HCT116 (cell line): Measurements from ENCODE around the gene PTGES2. TPM values are rescaled to one million over a fixed set of nuclear protein-coding genes. Genes with fewer than 3 reads are reported as not detected.

Experiments
- ATAC-seq: fragments of 200-7000 bp; cut with Tn5 transposase; 2 replicates; pipeline ENCODE4 v1.9.1; 2020; ENCODE audit warnings: mild to moderate bottlenecking, moderate library complexity
- BruUV-seq: library from RNA; stranded (reverse); fragments of 400-500 nt; replicated peaks from 2 replicates; lab custom pipeline; 2021; lab: Mats Ljungman, UMichigan
- CTCF ChIA-PET: fragments of 300-600 bp; sonication (Branson Sonifier 250); formaldehyde crosslinking; loops from one replicate; lab custom pipeline; 2021; ENCODE audit warnings: antibody characterized with exemption; lab: Charles Lee
- POLR2A ChIA-PET: fragments of 300-600, 350-600 bp; sonication (Branson Sonifier 250); formaldehyde crosslinking; loops from one replicate; lab custom pipeline; 2021; ENCODE audit warnings: antibody characterized with exemption; lab: Charles Lee
- RAD21 ChIA-PET, 2 experiments: fragments of 300-600 bp; sonication (Branson Sonifier 250); formaldehyde crosslinking; loops; one replicate each; lab custom pipeline; 2023; ENCODE audit warnings: low total read pairs in 2 of 2; ENCODE audit not compliant: uncharacterized antibody in 2 of 2, unreplicated experiment in 2 of 2, low non-redundant PET in 1 of 2; lab: Charles Lee
- DNase-seq: peaks from one replicate; pipeline ENCODE4 v3.0.0-alpha.2; 2010; ENCODE audit warnings: low read depth, low spot score
- H2AFZ ChIP-seq: fragments of 200-600 bp; shearing (Covaris generic), sonication (generic); 2 replicates; pipeline ENCODE4 v1.6.1; 2017; ENCODE audit warnings: low read depth, mixed run types, mixed read lengths, antibody characterized with exemption, low read length; ENCODE audit not compliant: poor library complexity, severe bottlenecking
- H3K27ac ChIP-seq: 2 replicates; pipeline ENCODE4 v1.5.1; 2012; ENCODE audit warnings: low read depth, low read length
- H3K27me3 ChIP-seq: fragments of 200-600 bp; sonication (generic); 2 replicates; pipeline ENCODE4 v1.6.1; 2016; ENCODE audit warnings: mixed run types, low read length, mixed read lengths; ENCODE audit not compliant: insufficient read depth
- H3K36me3 ChIP-seq, 2 experiments: fragments of 200-500 bp in 1 of 2; fragments of 200-600 bp in 1 of 2; sonication (Bioruptor generic) in 1 of 2; sonication (generic) in 1 of 2; 2 replicates each; pipeline versions ENCODE4 v1.5.1 to v1.6.1; 2014 to 2016; ENCODE audit warnings: low read length in 2 of 2, inconsistent platforms in 1 of 2, mixed read lengths in 1 of 2, mixed run types in 1 of 2; ENCODE audit not compliant: insufficient read depth in 2 of 2, control insufficient read depth in 1 of 2
- H3K4me1 ChIP-seq, 2 experiments: fragments of 200-600 bp in 1 of 2; sonication (generic) in 1 of 2; 2 replicates each; pipeline versions ENCODE4 v1.5.1 to v1.6.1; 2012 to 2017; ENCODE audit warnings: low read length in 2 of 2, inconsistent platforms in 1 of 2, mild to moderate bottlenecking in 1 of 2, mixed read lengths in 1 of 2, mixed run types in 1 of 2, moderate library complexity in 1 of 2; ENCODE audit not compliant: insufficient read depth in 2 of 2, control insufficient read depth in 1 of 2
- H3K4me2 ChIP-seq: fragments of 200-600 bp; sonication (generic); 2 replicates; pipeline ENCODE4 v1.6.1; 2017; ENCODE audit warnings: mixed run types, low read length, mixed read lengths
- H3K4me3 ChIP-seq, 2 experiments: fragments of 200-600 bp in 1 of 2; sonication (generic) in 1 of 2; replicated peaks in 1 of 2; 2 replicates each; pipeline ENCODE4 v1.5.1; 2011 to 2016; ENCODE audit warnings: low read length in 2 of 2, control low read depth in 1 of 2, low read depth in 1 of 2, mild to moderate bottlenecking in 1 of 2, mixed read lengths in 1 of 2, mixed run types in 1 of 2
- H3K79me2 ChIP-seq: fragments of 200-600 bp; sonication (generic); 2 replicates; pipeline ENCODE4 v1.6.1; 2017; ENCODE audit warnings: mild to moderate bottlenecking, mixed run types, low read length, moderate library complexity, mixed read lengths; ENCODE audit not compliant: insufficient read depth
- H3K9ac ChIP-seq: fragments of 200-600 bp; sonication (generic); 2 replicates; pipeline ENCODE4 v1.6.1; 2016; ENCODE audit warnings: low read length, mixed read lengths
- H3K9me2 ChIP-seq: fragments of 200-600 bp; sonication (generic), shearing (Covaris generic); 2 replicates; pipeline ENCODE4 v1.6.1; 2017; ENCODE audit warnings: mixed run types, mild to moderate bottlenecking, moderate library complexity; ENCODE audit not compliant: insufficient read depth
- H3K9me3 ChIP-seq, 2 experiments: fragments of 200-500 bp in 1 of 2; fragments of 200-600 bp in 1 of 2; sonication (Bioruptor generic) in 1 of 2; sonication (generic) in 1 of 2; 2 replicates each; pipeline ENCODE4 v1.6.1; 2014 to 2017; ENCODE audit warnings: low read length in 2 of 2, mixed read lengths in 2 of 2, inconsistent platforms in 1 of 2, low read depth in 1 of 2, mild to moderate bottlenecking in 1 of 2, mixed run types in 1 of 2, moderate library complexity in 1 of 2; ENCODE audit not compliant: control insufficient read depth in 1 of 2, insufficient read depth in 1 of 2
- H4K20me1 ChIP-seq: fragments of 200-600 bp; sonication (generic), shearing (Covaris generic); 2 replicates; pipeline ENCODE4 v1.6.1; 2017; ENCODE audit warnings: mixed run types, mild to moderate bottlenecking, moderate library complexity; ENCODE audit not compliant: insufficient read depth
- CBX3 ChIP-seq: IDR thresholded peaks from 2 replicates; pipeline ENCODE4 v1.6.1; 2012; ENCODE audit warnings: low read depth
- EGR1 ChIP-seq: IDR thresholded peaks from 2 replicates; pipeline ENCODE4 v1.6.1; 2012; ENCODE audit warnings: low read depth
- EZH2 ChIP-seq: fragments of 200-600 bp; sonication (generic); IDR thresholded peaks from 2 replicates; pipeline ENCODE4 v1.6.1; 2017; ENCODE audit warnings: antibody characterized with exemption, mixed run types
- EZH2phosphoT487 ChIP-seq: fragments of 200-600 bp; IDR thresholded peaks from 2 replicates; pipeline ENCODE4 v1.6.1; 2018; ENCODE audit warnings: antibody characterized with exemption, borderline replicate concordance
- JUND ChIP-seq: IDR thresholded peaks from 2 replicates; pipeline ENCODE4 v1.6.1; 2012
- MAX ChIP-seq: IDR thresholded peaks from 2 replicates; pipeline ENCODE4 v1.6.1; 2012
- RAD21 ChIP-seq: IDR thresholded peaks from 2 replicates; pipeline ENCODE4 v1.6.1; 2012; ENCODE audit warnings: low read depth, mild to moderate bottlenecking
- SIN3A ChIP-seq: IDR thresholded peaks from 2 replicates; pipeline ENCODE4 v1.6.1; 2012; ENCODE audit warnings: low read depth
- SRF ChIP-seq: IDR thresholded peaks from 2 replicates; pipeline ENCODE4 v1.6.1; 2012; ENCODE audit warnings: low read depth
- TCF7L2 ChIP-seq: IDR thresholded peaks from 2 replicates; pipeline ENCODE4 v1.7.0; 2011; ENCODE audit warnings: borderline replicate concordance, inconsistent platforms; ENCODE audit not compliant: insufficient read depth, insufficient read length; ENCODE audit errors: extremely low read depth
- ZFX ChIP-seq: fragments of 450-650 bp; IDR thresholded peaks from 2 replicates; pipeline ENCODE4 v1.6.1; 2017
- ZNF274 ChIP-seq: fragments of 200-500 bp; sonication (Bioruptor generic); IDR thresholded peaks from 2 replicates; pipeline ENCODE4 v1.6.1; 2014; ENCODE audit warnings: mild to moderate bottlenecking, low read depth, low read length, inconsistent platforms
- intact Hi-C: fragments of 100-400 bp; cut with micrococcal nuclease; formaldehyde crosslinking; loops from 2 replicates; pipeline ENCODE4 v1.10.0; 2022
- total RNA-seq: library from RNA; stranded (reverse); gene quantifications from one replicate; pipeline ENCODE4 v1.2.1, GENCODE V29; 2021; ENCODE audit not compliant: unreplicated experiment
- TF ChIP-seq, protein P1 (sequence below), 3 experiments: fragments of 200-600 bp in 1 of 3; sonication (generic) in 1 of 3; IDR thresholded peaks in 2 of 3; conservative IDR thresholded peaks in 1 of 3; 2 replicates each; pipeline ENCODE4 v1.5.1; 2012 to 2017; ENCODE audit warnings: low read depth in 2 of 3, low read length in 2 of 3, antibody characterized with exemption in 1 of 3, borderline replicate concordance in 1 of 3, control low read depth in 1 of 3, mild to moderate bottlenecking in 1 of 3, mixed read lengths in 1 of 3, mixed run types in 1 of 3, moderate library complexity in 1 of 3; ENCODE audit not compliant: insufficient read depth in 1 of 3
- TF ChIP-seq, protein P2 (sequence below): IDR thresholded peaks from 2 replicates; pipeline ENCODE4 v1.6.1; 2011; ENCODE audit warnings: mild to moderate bottlenecking, low read length, moderate library complexity; ENCODE audit not compliant: insufficient replicate concordance; ENCODE audit errors: extremely low read depth

PTGES2 gene
- total RNA-seq, 1 experiment from 2014 or later, result 148 TPM

- no TSS peak for BruUV-seq
Measured at GRCh38 chr9:128094950-128095544, 32.5 kb downstream of the PTGES2 start.

More at GRCh38 chr9:128094950-128095544, 32.5 kb downstream of the PTGES2 start:
- H3K9me2 ChIP-seq, result no peaks in the 10 kb centered on the region
- peaks cover 32 to 63% of the 10 kb centered on the region in 2 experiments for H3K4me1 ChIP-seq
- H3K9me3 ChIP-seq, result no peaks in the 10 kb centered on the region
- H3K27me3 ChIP-seq, result no peaks in the 10 kb centered on the region
- ATAC-seq (no peak), DNase-seq (no peak)
- H2AFZ ChIP-seq, result no peak overlapping the region
- intact Hi-C loops, result no loop called here
- H3K9ac ChIP-seq, result peak overlapping the region; percentile 36
- H3K4me2 ChIP-seq, result peak overlapping the region; percentile 57
- H3K4me3 ChIP-seq, result no peak overlapping the region
- peaks cover 78% of the 10 kb centered on the region for H3K79me2 ChIP-seq
- RAD21 ChIA-PET, result no interaction called here
- no peaks in the 10 kb centered on the region for H3K36me3 ChIP-seq
- H3K27ac ChIP-seq, result peak overlapping the region; percentile 31; the same call in 1 of the 2 replicates
- TF ChIP-seq ZNF274 (no peak), JUND (no peak), TCF7L2 (no peak), CBX3 (no peak), EGR1 (no peak), SIN3A (no peak), EZH2phosphoT487 (no peak), EZH2 (no peak), MAX (no peak), SRF (no peak), ZFX (no peak), RAD21 (no peak)
- TF ChIP-seq, protein P1, sequence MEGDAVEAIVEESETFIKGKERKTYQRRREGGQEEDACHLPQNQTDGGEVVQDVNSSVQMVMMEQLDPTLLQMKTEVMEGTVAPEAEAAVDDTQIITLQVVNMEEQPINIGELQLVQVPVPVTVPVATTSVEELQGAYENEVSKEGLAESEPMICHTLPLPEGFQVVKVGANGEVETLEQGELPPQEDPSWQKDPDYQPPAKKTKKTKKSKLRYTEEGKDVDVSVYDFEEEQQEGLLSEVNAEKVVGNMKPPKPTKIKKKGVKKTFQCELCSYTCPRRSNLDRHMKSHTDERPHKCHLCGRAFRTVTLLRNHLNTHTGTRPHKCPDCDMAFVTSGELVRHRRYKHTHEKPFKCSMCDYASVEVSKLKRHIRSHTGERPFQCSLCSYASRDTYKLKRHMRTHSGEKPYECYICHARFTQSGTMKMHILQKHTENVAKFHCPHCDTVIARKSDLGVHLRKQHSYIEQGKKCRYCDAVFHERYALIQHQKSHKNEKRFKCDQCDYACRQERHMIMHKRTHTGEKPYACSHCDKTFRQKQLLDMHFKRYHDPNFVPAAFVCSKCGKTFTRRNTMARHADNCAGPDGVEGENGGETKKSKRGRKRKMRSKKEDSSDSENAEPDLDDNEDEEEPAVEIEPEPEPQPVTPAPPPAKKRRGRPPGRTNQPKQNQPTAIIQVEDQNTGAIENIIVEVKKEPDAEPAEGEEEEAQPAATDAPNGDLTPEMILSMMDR (IDR thresholded peaks at IDR 0.05 in 2 of 3, conservative IDR thresholded peaks at IDR 0.05 in 1 of 3; ENCODE audit: borderline replicate concordance in 1 of 3, insufficient read depth in 1 of 3, low read depth in 2 of 3, low read length in 2 of 3), result no peak
- TF ChIP-seq, protein P2, sequence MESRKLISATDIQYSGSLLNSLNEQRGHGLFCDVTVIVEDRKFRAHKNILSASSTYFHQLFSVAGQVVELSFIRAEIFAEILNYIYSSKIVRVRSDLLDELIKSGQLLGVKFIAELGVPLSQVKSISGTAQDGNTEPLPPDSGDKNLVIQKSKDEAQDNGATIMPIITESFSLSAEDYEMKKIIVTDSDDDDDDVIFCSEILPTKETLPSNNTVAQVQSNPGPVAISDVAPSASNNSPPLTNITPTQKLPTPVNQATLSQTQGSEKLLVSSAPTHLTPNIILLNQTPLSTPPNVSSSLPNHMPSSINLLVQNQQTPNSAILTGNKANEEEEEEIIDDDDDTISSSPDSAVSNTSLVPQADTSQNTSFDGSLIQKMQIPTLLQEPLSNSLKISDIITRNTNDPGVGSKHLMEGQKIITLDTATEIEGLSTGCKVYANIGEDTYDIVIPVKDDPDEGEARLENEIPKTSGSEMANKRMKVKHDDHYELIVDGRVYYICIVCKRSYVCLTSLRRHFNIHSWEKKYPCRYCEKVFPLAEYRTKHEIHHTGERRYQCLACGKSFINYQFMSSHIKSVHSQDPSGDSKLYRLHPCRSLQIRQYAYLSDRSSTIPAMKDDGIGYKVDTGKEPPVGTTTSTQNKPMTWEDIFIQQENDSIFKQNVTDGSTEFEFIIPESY, result no peak
- TF ChIP-seq, all 23 proteins: peak for 0
- H4K20me1 ChIP-seq, result no peaks in the 10 kb centered on the region; the same call in 1 of the 2 replicates
- POLR2A ChIA-PET, result interaction anchor here (1.9 kb wide), 1 partner anchor 16 kb away, joined by 5 read pairs; no protein-coding TSS in a partner anchor
- CTCF ChIA-PET, result interaction anchor here (1.0 to 1.9 kb wide), 2 partner anchors 23 to 152 kb away, joined by 3 to 7 read pairs; no protein-coding TSS in a partner anchor
